Spleen (tissue), 7 donors: ENCODE data around the gene GPR3.

Source experiments
- POLR2AphosphoS5 ChIP-seq, 3 donors: sonication (generic); formaldehyde crosslinking; IDR thresholded peaks; one replicate each; pipeline ENCODE4 v1.5.1; 2017; ENCODE audit warnings: antibody characterized with exemption in 3 of 3
- TF ChIP-seq, protein P1 (sequence below), 11 experiments: fragments of 200-600 bp in 7 of 11; fragments of 450-650 bp in 4 of 11; sonication (generic) in 4 of 11; IDR thresholded peaks in 8 of 11; conservative IDR thresholded peaks in 3 of 11; 1 replicate in 7 of 11; 2 replicates in 4 of 11; pipeline versions ENCODE4 v1.4.0 to v1.8.0; 2016 to 2021; ENCODE audit warnings: antibody characterized with exemption in 11 of 11, inconsistent platforms in 4 of 11, mild to moderate bottlenecking in 1 of 11
- donor health status: DM: no; HTN: no; CAD: no; lungs with moderate emphysema.
- donor health status: DM: no; HTN: no; CAD: no.
- donor health status: DM: no; HTN: no; CAD: no.

DNA sequence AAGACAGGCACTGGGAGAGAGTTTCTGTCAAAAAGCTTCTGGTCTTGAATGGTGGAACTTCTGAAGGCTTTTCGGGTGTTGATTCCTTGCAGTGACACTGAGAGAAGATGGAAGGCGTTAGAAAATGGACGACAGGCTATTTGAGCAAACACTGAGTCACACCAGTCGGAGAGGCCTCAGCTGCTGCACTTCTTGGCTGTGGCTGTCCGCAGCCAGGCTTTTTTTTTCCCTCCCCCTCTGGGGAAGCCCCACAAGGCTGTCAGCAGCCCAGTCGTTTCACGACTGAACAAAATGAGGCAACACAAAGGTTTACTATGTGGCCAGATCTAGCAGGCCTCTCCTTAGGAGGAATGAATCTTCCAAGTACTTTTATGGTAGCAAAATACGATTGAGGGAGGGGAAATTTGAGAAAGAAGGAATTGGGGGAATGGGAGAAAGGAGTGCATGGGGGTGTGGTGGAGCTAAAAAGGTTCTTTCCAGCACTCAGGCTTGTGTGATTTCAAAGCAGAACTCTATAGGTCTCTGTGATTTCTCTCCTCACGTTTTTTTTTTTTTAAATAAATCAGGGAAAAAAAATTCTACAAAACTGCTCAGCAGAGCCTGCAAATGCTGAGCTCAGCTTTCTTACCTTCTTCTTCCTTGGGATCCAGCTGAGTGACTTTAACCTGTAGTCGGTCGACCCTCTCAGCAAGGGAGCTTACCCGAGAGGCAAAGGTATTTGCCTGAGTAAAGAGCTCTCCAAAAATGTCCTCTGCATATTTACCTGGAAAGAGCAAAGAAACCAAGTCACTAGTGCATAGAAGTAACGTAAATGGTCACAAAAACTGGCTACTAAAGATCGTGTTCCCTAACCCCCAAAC, 26.1 kb downstream of the GPR3 start:
- TF ChIP-seq, protein P1, sequence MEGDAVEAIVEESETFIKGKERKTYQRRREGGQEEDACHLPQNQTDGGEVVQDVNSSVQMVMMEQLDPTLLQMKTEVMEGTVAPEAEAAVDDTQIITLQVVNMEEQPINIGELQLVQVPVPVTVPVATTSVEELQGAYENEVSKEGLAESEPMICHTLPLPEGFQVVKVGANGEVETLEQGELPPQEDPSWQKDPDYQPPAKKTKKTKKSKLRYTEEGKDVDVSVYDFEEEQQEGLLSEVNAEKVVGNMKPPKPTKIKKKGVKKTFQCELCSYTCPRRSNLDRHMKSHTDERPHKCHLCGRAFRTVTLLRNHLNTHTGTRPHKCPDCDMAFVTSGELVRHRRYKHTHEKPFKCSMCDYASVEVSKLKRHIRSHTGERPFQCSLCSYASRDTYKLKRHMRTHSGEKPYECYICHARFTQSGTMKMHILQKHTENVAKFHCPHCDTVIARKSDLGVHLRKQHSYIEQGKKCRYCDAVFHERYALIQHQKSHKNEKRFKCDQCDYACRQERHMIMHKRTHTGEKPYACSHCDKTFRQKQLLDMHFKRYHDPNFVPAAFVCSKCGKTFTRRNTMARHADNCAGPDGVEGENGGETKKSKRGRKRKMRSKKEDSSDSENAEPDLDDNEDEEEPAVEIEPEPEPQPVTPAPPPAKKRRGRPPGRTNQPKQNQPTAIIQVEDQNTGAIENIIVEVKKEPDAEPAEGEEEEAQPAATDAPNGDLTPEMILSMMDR (IDR thresholded peaks at IDR 0.05 in 8 of 11, conservative IDR thresholded peaks at IDR 0.05 in 3 of 11): no peak
- TF ChIP-seq POLR2AphosphoS5 (IDR thresholded peaks at IDR 0.05): peak in 2 of 3 donors; percentile 41 to 51
